ENCODE data around the gene EID2. TPM values are rescaled to one million over a fixed set of nuclear protein-coding genes. Genes with fewer than 3 reads are reported as not detected.

Gene EID2
- total RNA-seq, 1 donor from 2014 or later, result 15.0 TPM

- DNase-seq, result no peak
Measured at GRCh38 chr19:39533791-39534190, 6.2 kb downstream of the EID2 start.

- no peak for DNase-seq
Measured at GRCh38 chr19:39533003-39533512, 6.9 kb downstream of the EID2 start.

- peak; percentile 99 for DNase-seq
Measured at GRCh38 chr19:39532233-39533002, 7.5 kb downstream of the EID2 start, which contains the start of gene EID2B. Gene EID2B (minus strand): TSS chr19:39532852. CDS start chr19:39532802, 50 bp downstream.

GRCh38 chr19:39531834-39532232, 8.1 kb downstream of the EID2 start:
- DNase-seq, result no peak

GRCh38 chr19:39525205-39525604, 14.8 kb downstream of the EID2 start:
- no peak for DNase-seq

GRCh38 chr19:39524495-39524894, 15.5 kb downstream of the EID2 start:
- no peak for DNase-seq

- no peak for DNase-seq
Measured at GRCh38 chr19:39520541-39521484, 19.1 kb downstream of the EID2 start.

GRCh38 chr19:39518975-39519374, 21.0 kb downstream of the EID2 start:
- no peak for DNase-seq

GRCh38 chr19:39518458-39518857, 21.5 kb downstream of the EID2 start:
- no peak for DNase-seq

- no peak for DNase-seq
Measured at GRCh38 chr19:39517432-39517831, 22.5 kb downstream of the EID2 start.

- no peak for DNase-seq
Measured at GRCh38 chr19:39516270-39516669, 23.7 kb downstream of the EID2 start.

- no peak for DNase-seq
Measured at GRCh38 chr19:39515551-39516191, 24.3 kb downstream of the EID2 start.

GRCh38 chr19:39514840-39515550, 25.0 kb downstream of the EID2 start, which contains the start of gene SELENOV:
Gene SELENOV (plus strand): TSS chr19:39515139. CDS start chr19:39515213, 74 bp downstream.
- DNase-seq, result peak; percentile 30

GRCh38 chr19:39512988-39513387, 27.0 kb downstream of the EID2 start:
- DNase-seq, result no peak

GRCh38 chr19:39509233-39509632, 30.7 kb downstream of the EID2 start:
- no peak for DNase-seq

GRCh38 chr19:39508629-39509028, 31.3 kb downstream of the EID2 start:
- no peak for DNase-seq

GRCh38 chr19:39507715-39508364, 32.1 kb downstream of the EID2 start:
- DNase-seq, result no peak

GRCh38 chr19:39506944-39507714, 32.8 kb downstream of the EID2 start:
- peak; percentile 79 for DNase-seq

- no peak for DNase-seq
Measured at GRCh38 chr19:39506598-39506943, 33.4 kb downstream of the EID2 start.

Measured in tongue (tissue), 2 donors.